B cell (primary cell): Measurements from ENCODE around the gene SEPTIN1.

Experiments used
- EZH2 ChIP-seq: IDR thresholded peaks from 2 replicates; pipeline ENCODE4 v1.6.1; 2012; ENCODE audit warnings: borderline replicate concordance, low read depth, mild to moderate bottlenecking, moderate library complexity, low read length; ENCODE audit not compliant: insufficient read depth, poor library complexity, severe bottlenecking
- TF ChIP-seq, protein P1 (sequence below): fragments of 200-600 bp; IDR thresholded peaks from one replicate; pipeline ENCODE4 v1.8.0; 2022; ENCODE audit warnings: antibody characterized with exemption, mild to moderate bottlenecking

DNA sequence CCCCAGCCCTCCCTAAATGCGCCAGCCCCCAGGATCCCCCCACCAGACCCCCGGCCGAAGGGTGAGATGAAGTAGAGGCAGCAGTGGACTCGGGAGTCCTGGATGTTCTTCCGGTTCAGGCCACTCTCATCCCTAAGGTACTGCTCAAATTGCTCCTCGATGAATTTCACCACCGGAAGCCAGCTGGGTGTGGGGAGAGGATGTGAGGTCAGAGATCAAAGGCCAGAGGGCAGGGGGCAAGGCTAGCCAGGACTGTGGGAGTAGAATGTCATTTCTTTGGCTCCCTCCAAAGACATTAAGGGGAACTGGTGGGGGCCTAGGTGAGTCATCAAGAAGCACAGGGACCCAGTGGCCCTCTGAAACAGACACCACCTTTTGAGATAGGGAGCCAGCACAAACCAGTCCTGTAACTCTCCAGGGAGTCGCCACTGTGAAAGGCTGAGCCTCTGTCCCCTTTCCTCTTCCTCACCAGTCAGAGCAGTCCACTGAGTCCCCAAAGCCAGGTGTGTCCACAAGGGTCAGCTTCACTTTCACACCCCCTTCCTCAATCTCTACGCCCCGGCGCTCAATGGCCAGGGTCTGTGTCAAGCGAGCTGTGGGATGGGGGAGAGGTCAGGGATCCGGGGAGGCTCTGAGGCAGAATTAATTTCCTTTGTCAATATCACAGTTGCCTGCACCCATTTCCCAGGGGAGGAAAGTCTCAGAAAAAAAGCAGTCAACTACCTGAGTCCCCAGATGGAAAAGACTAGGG, 895 bp downstream of the SEPTIN1 start:
- TF ChIP-seq, protein P1, sequence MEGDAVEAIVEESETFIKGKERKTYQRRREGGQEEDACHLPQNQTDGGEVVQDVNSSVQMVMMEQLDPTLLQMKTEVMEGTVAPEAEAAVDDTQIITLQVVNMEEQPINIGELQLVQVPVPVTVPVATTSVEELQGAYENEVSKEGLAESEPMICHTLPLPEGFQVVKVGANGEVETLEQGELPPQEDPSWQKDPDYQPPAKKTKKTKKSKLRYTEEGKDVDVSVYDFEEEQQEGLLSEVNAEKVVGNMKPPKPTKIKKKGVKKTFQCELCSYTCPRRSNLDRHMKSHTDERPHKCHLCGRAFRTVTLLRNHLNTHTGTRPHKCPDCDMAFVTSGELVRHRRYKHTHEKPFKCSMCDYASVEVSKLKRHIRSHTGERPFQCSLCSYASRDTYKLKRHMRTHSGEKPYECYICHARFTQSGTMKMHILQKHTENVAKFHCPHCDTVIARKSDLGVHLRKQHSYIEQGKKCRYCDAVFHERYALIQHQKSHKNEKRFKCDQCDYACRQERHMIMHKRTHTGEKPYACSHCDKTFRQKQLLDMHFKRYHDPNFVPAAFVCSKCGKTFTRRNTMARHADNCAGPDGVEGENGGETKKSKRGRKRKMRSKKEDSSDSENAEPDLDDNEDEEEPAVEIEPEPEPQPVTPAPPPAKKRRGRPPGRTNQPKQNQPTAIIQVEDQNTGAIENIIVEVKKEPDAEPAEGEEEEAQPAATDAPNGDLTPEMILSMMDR = no peak
- TF ChIP-seq EZH2 = no peak
